Stimulated activated CD4-positive, alpha-beta T cell treated with anti-CD3 and anti-CD28 coated beads, Interleukin-1b, Interleukin-23, amount 100 ng/mL, for 1 hour (primary cell): ENCODE measurements around the gene TRHDE.

Experiments
- DNase-seq, 2 donors: peaks; one replicate each; pipeline ENCODE4 v3.0.0-alpha.2; 2020; ENCODE audit warnings: low read depth in 2 of 2

Gene TRHDE, protein sequence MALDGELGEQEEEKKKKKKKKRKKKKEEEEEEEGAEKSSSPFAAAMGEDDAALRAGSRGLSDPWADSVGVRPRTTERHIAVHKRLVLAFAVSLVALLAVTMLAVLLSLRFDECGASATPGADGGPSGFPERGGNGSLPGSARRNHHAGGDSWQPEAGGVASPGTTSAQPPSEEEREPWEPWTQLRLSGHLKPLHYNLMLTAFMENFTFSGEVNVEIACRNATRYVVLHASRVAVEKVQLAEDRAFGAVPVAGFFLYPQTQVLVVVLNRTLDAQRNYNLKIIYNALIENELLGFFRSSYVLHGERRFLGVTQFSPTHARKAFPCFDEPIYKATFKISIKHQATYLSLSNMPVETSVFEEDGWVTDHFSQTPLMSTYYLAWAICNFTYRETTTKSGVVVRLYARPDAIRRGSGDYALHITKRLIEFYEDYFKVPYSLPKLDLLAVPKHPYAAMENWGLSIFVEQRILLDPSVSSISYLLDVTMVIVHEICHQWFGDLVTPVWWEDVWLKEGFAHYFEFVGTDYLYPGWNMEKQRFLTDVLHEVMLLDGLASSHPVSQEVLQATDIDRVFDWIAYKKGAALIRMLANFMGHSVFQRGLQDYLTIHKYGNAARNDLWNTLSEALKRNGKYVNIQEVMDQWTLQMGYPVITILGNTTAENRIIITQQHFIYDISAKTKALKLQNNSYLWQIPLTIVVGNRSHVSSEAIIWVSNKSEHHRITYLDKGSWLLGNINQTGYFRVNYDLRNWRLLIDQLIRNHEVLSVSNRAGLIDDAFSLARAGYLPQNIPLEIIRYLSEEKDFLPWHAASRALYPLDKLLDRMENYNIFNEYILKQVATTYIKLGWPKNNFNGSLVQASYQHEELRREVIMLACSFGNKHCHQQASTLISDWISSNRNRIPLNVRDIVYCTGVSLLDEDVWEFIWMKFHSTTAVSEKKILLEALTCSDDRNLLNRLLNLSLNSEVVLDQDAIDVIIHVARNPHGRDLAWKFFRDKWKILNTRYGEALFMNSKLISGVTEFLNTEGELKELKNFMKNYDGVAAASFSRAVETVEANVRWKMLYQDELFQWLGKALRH

GRCh38 chr12:72272091-72272661 lies at the start of gene TRHDE:
Gene TRHDE (plus strand): TSS chr12:72272370. CDS start chr12:72272644, 274 bp downstream.
- DNase-seq: no peak

DNA sequence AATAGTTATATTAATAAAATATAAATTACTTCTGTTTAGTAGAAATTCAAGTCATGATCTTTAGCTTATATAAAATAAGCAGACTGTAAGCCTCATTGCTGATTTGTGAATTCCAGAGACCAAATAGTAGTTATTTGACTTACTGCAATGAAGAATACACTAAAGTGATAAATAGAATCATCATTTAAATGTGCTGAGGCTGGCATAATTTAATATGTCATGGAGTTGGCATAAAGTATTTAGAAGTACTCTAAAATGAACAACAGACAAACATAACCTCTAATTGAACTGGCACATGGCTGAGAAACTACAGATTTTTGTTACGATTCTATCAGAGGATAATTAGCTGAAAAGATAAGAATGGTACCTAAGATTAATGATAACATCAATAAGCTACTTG lies 45.7 kb upstream of the TRHDE start:
- DNase-seq: no peak

- no peak for DNase-seq
Measured at GRCh38 chr12:72228424-72228823, 43.7 kb upstream of the TRHDE start.

GRCh38 chr12:72230589-72230988 lies 41.6 kb upstream of the TRHDE start:
- no peak for DNase-seq

GRCh38 chr12:72234886-72235285 lies 37.3 kb upstream of the TRHDE start:
- no peak for DNase-seq

GRCh38 chr12:72236071-72236705 lies 36.0 kb upstream of the TRHDE start:
- DNase-seq: no peak

- no peak for DNase-seq
Measured at GRCh38 chr12:72241552-72241951, 30.6 kb upstream of the TRHDE start.

DNA sequence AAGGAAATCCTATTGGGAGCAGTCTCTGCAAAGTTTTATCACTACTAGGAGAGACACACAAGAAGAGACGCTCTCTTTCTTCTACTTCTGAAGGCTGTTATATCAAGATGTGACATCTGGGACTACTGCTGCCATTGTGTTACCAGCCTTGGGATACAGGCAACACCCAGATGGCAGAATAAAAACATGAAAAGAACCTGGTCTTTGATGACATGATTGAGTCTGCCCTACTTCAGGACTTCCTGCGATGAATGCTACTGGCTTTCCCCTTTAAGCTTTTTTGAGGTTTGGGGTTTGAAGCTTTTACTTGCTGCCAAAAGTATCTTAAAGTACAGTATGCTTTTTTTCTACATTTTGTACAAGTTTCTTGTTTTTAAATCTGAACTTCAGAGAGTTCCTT lies 29.2 kb upstream of the TRHDE start:
- no peak for DNase-seq

DNA sequence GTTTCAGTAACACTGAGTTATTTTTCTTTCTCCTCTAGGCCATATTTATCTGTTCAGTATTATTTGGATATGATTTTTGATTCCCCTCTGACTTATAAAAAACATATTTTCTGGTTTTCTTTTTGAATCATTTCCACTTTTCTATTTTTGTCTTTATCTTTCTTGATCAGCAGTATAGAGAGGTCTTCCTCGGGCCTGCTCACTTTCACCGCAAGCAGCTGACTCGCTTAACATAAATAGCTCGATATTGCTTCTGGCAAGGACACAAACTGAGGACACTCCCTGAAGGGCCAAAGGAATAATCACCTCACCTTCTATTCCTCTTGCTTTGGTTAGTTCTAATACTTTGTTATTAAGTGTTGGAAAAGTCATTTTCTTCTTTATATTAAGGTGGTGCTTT lies 25.8 kb upstream of the TRHDE start:
- DNase-seq: no peak

DNA sequence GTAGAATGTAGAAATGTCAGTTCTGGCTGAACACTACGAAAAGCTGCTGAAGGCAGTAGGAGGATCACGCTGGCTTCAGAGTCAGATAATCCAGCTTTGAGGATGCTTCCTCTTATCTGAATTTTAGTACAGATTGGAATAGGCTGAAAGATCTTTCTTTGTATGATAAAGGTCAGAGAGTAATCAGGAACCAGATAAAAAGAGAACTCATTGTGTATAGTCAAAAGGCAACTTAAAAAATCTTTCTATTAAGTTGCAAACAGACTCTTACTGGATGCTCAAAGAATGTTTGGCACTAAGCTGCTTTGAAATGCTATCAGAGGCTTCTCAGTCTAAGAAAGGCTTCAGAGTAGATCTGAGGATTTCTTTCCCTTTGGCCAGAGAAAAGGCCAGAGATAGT lies 21.8 kb upstream of the TRHDE start:
- no peak for DNase-seq

- no peak for DNase-seq
Measured at GRCh38 chr12:72256725-72257124, 15.4 kb upstream of the TRHDE start.

DNA sequence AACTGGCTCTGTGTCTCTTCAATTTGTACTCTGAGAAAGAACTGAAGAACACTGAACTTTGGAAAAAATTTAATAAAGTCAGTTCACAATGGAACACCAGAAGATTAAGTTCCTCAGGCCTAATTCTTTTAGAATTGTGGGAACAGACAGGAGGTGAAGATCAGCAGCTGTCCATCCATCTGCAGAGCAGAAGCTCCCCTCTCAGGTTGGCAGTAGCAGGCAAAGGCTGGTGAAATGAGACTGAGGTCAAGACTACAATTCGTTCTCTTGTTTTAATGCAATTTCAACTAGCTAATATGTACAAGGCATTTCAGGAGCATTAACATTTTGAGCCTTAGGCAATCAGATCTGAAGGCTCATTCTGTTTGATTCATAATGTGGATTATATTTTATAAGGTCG lies 10.3 kb upstream of the TRHDE start:
- DNase-seq: no peak

DNA sequence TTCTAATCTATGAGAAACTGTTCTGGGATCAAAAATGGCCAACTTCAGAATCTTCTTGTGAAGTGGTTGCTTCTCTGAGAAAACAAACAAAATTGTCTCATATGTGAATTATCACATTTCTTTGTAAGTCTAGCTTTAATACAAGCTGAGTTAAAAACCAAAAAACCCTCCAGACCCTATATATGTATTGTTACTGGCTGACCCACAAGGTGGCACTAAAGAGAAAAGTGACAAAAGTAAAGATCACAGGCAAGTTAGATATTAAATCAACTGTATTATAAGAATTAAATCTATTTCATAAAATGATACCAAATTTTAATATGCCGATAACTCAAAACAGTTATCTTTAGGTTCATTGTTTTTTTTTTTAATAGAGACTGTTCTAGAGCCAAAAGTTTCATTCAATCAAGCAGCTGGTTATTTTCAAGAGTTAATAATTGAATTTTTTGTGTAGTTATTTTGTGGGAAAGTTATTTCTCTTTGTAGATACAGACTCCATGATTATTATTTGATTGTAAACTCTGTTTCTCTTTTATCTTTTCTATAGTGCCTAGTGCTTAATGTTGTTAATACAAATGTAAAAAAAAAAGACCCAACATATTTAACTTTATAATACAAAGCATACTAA lies 7.5 kb upstream of the TRHDE start:
- no peak for DNase-seq

GRCh38 chr12:72267974-72268373 lies 4.2 kb upstream of the TRHDE start:
- DNase-seq: no peak

DNA sequence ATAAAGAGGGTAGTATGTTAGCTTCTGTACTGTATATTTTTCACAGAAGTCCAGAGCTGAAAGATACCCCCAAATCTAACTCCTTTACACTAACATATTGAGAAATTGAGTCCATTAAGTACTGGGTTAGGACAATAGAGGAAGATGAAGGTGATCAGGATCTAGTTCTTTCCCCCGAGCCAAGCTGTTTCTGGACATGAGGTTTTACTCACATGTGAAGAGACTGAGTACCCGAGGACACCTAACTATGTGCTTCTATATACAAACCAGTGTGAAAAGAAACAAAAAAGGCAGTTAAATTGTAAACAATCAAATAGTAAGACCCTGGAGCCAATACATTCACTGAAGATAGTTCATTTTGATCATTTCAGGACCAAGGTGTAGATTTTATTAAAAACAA lies 3.8 kb upstream of the TRHDE start:
- no peak for DNase-seq

DNA sequence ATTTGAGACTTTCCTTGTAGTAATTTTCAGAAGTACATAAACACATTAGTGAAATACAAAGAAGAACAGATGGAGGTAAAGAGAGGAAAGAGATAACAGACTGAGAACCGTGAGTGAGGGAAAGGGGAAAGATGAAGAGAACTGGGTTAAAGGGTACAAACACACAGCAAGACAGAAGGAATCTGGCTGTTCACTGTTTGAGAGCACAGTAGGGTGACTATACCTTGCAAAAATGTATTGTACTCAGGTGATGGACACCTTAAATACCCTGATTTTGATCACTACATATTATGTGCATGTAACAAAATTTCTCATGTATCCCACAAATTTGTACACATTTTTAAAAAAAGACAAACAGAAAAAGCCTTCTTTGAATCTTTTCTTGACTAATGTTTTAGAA lies 2.7 kb upstream of the TRHDE start:
- no peak for DNase-seq

GRCh38 chr12:72270246-72270645 lies 1.9 kb upstream of the TRHDE start:
- DNase-seq: no peak

GRCh38 chr12:72270961-72271360 lies 1.2 kb upstream of the TRHDE start:
- DNase-seq: no peak

DNA sequence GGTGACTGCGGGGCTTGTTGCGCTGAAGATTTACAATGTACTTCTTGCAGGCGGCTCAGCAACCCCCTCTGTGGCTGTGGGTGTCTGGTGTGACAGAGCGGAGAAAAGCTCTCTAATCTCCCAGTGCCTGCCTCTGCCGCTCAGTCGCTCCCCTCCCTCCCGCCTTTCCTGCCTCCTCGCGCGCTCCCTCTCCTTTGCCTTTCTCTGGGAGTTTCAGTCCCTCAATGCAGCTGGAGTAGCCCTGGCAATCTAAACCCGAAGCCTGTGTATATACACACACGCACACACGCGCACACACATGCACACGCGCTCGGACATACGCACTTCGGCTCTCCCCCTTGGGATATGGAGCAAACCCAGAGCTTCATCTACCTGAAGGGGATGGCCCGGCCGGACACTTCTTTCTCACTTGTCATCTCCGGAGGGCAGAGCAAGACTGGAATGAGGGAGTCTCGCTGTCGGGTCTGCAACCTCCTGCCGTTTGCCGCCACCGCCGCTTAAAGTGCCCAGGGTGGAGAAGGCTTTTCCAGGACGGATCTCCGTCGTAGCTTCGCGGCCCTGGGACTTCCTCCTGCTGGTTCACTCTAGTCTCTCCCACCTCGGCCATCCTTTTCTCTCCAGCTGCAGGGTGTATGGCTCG lies 599 bp upstream of the TRHDE start:
- no peak for DNase-seq

GRCh38 chr12:72272731-72273498 lies 745 bp downstream of the TRHDE start:
- DNase-seq: no peak
